Vagina (tissue), 2 donors: Measurements from ENCODE around the gene CD93.

Experiments
- CTCF ChIP-seq, 3 experiments: fragments of 450-650 bp in 2 of 3; fragments of 200-600 bp in 1 of 3; sonication (generic) in 1 of 3; IDR thresholded peaks; one replicate each; pipeline ENCODE4 v1.5.1; 2017 to 2019; ENCODE audit warnings: antibody characterized with exemption in 3 of 3, mild to moderate bottlenecking in 2 of 3, moderate library complexity in 2 of 3
- POLR2A ChIP-seq, 2 donors: fragments of 450-650 bp; IDR thresholded peaks; one replicate each; pipeline ENCODE4 v1.6.1; 2017; ENCODE audit warnings: antibody characterized with exemption in 2 of 2, mild to moderate bottlenecking in 2 of 2, moderate library complexity in 2 of 2
- POLR2AphosphoS5 ChIP-seq, 2 donors: sonication (generic); formaldehyde crosslinking; IDR thresholded peaks; one replicate each; pipeline ENCODE4 v1.9.0; 2017; ENCODE audit warnings: antibody characterized with exemption in 2 of 2, mild to moderate bottlenecking in 2 of 2, low read depth in 1 of 2; ENCODE audit not compliant: insufficient read depth in 1 of 2

DNA sequence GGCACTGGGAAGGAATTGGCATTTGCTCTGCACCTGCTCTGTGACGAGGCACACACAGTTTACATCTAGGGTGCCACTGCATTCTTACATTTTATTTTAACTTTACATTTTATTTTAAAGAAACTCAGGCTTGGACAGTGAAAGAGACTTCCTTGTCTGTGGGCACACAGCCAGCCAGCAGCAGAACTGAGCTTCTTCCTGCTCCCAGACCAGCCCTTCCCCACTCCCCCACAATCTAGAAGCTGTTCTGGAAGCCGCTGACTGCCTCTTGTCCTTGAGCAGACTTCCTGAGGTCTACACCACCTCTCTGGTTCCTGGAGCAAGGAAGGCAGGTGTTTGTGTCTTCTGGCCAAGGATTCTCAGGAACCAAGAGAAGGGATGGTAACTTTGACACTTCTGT is 27.9 kb upstream of the CD93 start:
- TF ChIP-seq POLR2A (IDR thresholded peaks at IDR 0.05): no peak
- TF ChIP-seq POLR2AphosphoS5 (IDR thresholded peaks at IDR 0.05; ENCODE audit: insufficient read depth in 1 of 2, low read depth in 1 of 2): no peak
- TF ChIP-seq CTCF (IDR thresholded peaks at IDR 0.05): no peak
